Activated CD4-positive, CD25-positive, alpha-beta regulatory T cell (primary cell): ENCODE data around the gene FNDC1.

Experiments
- DNase-seq, 4 experiments: peaks; one replicate each; lab custom pipeline; 2025; lab: John Stamatoyannopoulos, UW

FNDC1 gene

GRCh38 chr6:159161839-159162238 is 7.4 kb upstream of the FNDC1 start:
- DNase-seq: no peak

DNA sequence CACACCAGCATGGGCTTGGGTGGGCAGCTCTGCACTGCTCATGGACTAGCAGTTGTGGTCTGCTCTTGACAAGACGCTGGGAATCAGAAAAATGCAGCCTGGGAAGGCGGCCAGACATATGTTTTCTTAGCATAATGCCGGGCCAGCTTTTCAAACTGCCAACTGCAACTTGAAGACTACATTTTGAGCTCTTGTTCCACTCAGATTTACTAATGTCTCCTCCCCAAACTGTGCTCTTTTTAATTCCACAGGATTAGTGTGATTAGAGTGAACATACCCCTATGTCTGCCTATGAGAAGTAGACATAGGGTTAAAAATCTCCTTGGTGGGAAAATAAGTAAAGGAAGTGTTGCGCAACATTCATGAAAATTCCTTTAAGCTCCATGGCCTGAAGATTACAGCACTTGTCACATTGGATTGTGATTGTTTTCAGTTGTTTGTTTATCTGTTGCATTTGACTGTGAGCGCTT is 5.3 kb upstream of the FNDC1 start:
- DNase-seq: no peak

DNA sequence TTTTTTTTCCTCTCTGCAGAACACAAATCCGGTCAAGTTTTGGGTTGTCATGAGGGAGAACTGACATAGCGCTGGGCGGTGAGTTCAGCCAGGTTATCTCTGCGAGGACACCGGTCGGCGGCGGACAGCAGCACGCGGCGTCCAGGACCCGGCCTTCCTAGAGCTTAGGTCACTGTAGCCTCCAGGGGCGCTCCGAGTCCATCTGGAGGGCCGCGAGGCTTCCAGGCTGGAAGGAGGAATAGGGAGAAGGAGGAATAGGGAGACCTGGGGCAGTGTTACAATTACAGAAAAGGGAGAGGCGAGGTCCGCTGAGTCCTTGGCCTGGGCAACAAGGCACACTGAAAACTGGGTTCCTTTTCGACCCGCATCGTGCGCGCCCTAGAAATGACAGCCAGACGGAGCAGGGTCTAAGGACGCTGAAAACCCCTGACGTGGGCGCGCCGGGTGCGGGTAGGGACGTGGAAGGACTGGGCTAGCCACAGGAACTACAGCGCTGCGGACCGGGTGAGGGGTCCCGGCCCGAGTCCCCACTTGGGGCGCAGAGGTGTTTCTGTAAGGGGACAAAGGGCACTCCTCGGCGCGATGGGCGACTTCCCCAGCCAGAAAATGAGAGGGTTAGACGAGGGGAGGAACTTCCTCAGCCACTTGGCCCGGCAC is 536 bp upstream of the FNDC1 start:
- DNase-seq: no peak

DNA sequence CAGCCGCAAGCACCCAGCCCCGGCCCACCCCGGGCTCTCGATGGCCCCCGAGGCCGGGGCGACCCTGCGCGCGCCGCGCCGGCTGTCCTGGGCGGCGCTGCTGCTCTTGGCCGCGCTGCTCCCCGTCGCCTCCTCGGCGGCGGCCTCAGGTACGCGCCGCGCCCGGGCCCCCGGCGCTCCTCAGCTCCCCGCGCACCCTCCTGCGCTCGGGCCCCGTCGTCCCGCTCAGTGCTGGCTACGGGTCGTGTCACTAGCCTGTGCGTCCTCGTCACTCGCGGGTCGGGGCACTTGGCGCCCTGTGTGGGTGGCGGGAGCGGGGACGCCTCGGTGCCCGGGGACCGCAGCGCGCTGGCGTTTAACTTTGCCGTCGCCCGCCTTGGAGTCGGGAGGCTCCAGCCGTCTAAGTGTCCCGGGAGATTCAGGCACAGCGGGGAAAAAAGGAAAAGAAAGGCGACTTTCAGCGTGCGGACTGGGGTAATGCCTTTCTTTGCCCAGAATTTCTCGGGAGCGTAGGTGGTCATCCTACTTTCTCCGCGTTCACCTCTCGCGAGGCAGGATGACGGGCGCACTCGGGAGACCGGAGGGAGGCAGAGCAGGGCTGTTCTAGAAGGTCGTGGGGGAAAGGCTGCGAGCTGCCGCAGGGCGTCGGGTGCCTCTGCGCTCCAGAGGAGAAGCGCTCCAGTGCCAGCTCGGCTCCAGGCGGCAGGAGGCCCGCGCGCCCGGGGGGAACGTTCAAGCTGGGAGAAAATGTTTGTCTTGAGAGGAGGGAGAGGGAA is 545 bp downstream of the FNDC1 start:
- no peak for DNase-seq

- no peak for DNase-seq
Observed at GRCh38 chr6:159170333-159170672, 1.1 kb downstream of the FNDC1 start.

DNA sequence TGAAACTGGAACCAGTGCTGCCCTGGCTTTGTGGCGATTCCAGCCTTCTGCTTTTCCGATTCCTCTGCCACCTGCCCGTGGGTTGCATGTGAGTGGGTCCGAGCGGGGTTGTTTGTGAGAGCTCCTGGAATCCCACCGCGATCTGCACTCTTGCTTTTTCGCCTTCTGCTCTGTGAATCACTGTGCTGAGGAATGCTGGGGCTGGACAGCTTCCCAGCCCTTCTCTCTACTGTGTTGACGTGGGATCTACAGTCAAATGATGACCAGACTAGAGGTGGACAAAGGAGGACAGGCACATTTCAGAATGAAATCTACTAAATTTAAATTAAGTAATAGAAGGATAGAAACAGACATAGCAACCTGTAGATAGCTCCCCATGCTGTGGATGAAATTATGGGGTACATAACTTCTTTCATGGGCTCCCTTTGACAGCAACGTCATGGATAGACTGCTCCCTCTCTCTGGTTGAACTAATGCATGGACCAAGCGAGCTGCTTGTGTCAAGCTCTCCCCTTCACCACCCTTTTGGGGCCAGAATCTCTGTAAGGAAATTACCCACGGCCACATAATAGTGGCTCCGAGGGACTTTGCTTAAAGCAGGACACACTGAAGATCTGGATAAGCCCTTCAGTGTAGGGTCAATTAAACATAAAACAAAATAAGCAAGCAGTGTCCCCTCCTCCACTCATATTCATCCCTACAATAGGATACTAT is 2.0 kb downstream of the FNDC1 start:
- no peak for DNase-seq

- DNase-seq: no peak
Observed at GRCh38 chr6:159172091-159172491, 2.9 kb downstream of the FNDC1 start.

DNA sequence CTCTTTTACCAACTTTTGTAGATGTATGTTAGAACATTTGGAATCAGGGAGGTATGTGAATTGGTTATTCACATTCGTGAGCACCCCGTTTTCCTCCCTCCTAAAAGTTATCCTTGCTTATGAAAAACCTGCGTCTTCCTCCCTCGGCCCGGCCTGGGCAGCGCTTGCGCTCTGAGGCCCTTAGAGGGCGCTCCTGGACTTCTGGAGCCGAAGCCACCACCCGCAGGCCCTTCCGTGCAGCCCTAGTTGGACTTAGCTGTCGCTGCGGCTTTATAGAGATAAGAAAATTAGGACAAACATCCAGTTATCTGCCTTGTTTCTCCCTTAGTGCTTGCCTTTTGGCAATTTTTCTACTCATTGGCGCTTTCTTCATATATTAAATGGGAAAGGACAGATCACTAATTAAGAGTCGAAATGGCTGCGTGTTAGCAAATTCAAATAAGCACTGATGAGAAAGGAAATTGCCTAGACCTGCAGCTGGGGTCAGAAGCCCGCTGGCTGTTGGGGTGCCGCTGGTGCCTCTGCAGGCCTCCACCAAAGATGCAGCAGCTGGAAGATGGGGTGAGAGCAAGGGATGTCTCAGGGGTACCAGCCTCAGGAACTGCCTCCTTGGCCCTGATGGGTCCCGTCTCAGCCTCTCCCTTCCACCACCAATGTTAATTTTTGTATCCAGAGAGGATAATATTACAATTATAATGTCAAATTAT is 5.2 kb downstream of the FNDC1 start:
- peak; percentile 39 to 48 (median 44) for DNase-seq

- no peak for DNase-seq
Observed at GRCh38 chr6:159176913-159177312, 7.7 kb downstream of the FNDC1 start.

GRCh38 chr6:159178847-159179246 is 9.6 kb downstream of the FNDC1 start:
- DNase-seq: no peak

GRCh38 chr6:159180001-159180400 is 10.8 kb downstream of the FNDC1 start:
- no peak for DNase-seq

DNA sequence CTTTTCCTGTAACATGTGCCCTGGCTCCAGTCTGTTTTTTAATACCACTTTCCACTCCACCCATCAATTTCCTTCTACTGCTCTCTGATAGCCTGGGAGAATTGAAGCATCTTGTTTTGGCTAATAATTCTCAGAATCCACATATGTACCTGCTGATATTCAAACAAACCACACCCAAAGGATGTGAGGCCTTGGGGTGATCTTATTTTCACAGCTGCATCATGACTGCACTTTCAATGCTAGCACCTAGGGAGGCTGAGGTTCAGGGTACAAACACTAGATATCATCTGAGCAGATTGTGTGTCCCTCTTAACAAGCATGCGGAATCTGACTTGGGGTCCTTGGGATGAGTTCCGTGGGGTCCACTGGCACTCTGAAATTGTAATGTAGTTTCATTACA is 12.7 kb downstream of the FNDC1 start:
- DNase-seq: no peak

DNA sequence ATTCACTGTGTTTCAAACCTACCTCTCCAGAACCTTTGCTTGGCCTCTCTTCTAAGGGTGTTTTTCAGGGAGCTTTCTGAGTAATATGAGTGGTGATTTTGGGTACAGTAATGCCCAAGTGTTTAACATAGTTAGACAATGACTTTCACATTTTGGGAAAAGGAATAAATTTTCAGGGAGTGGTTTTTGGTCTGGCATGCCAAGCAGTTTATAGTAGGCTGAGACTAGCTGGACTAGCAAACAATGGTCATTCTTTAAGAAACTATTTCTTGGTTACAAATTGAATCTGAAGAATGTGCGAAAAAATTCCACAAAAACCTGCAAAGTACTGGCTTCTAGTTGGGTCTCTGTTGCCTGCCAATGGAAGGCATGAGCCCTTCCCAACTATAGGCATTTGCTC is 15.4 kb downstream of the FNDC1 start:
- DNase-seq: no peak

- DNase-seq: no peak
Observed at GRCh38 chr6:159190460-159190859, 21.3 kb downstream of the FNDC1 start.

GRCh38 chr6:159193923-159194322 is 24.7 kb downstream of the FNDC1 start:
- DNase-seq: no peak

GRCh38 chr6:159194421-159194820 is 25.2 kb downstream of the FNDC1 start:
- DNase-seq: no peak

- DNase-seq: no peak
Observed at GRCh38 chr6:159196430-159196975, 27.3 kb downstream of the FNDC1 start.

DNA sequence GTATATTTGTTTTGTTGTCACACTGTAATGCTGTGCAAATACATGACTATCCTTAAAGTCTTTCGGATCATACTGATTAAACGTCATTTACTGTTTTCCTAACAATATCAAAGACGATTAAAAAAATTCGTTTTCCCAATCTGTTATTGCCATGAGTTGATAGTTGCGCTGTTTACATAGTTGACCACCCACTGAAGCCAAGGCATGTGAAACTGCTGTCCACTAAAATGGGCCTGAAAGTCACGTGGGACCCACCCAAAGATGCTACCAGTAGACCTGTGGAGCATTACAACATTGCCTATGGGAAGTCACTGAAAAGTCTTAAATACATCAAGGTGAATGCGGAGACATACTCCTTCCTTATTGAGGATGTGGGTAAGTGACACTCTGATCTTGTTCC is 28.1 kb downstream of the FNDC1 start:
- no peak for DNase-seq

DNA sequence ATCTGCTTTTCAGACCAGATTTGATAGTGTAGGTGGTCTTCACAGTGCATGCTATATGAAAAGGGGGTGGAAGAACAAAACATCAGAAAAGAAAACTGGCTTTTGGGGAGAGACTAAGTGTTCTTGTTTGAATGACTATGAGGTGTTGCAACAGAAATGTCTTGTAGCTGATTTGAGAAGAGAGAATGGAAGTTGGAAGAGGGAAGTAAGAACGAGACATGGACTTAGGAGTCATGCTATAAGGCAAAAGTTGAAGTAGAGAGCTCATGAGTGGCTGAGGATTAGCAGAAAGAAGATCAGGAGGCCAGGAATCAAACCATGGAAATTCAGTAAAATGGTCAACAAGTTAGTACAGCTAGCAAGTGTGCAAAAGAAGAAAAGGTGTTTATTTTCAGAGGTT is 32.1 kb downstream of the FNDC1 start:
- DNase-seq: no peak

GRCh38 chr6:159203304-159204005 is 34.3 kb downstream of the FNDC1 start:
- no peak for DNase-seq

DNA sequence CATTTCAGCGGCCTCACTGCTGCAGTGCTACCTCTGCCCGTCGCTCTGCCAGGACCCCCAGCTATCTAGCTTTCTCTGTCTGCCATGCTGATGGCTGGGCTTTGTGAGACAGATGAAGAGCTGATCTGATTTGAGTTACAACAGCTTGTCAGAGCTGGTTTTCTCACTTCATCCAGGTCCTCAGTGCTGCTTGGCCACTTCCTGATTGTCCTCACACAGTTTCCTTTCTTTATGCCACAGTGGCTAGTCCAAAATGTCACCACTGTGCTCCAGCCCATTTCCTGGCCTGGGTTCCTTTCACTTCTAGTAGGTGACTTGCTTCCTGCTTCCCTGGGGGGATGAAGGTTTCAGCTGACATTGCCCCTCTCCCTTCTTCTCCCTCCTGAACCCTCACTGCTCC is 35.4 kb downstream of the FNDC1 start:
- DNase-seq: no peak

- DNase-seq: no peak
Observed at GRCh38 chr6:159212028-159212427, 42.8 kb downstream of the FNDC1 start.
